Stimulated activated naive CD4-positive, alpha-beta T cell treated with Interleukin-2 at 50 U/mL for 16 hours (primary cell): ENCODE results near the gene RTF2.
"Not testable (repeated sequence)": the region's sequence is repeated elsewhere in the genome, so short reads cannot be mapped to it uniquely, and the experiment has no call there.

Experiments used
- DNase-seq: peaks from one replicate; lab custom pipeline; 2025; lab: John Stamatoyannopoulos, UW

The RTF2 gene

GRCh38 chr20:56551571-56551970, 83.1 kb downstream of the RTF2 start:
- DNase-seq = no peak

GRCh38 chr20:56552911-56553629, 84.6 kb downstream of the RTF2 start:
- DNase-seq = no peak

- DNase-seq = no peak
Observed at GRCh38 chr20:56554869-56555268, 86.4 kb downstream of the RTF2 start.

- no peak for DNase-seq
Observed at GRCh38 chr20:56558968-56559367, 90.5 kb downstream of the RTF2 start.

- not testable (repeated sequence) for DNase-seq
Observed at GRCh38 chr20:56564526-56564925, 96.1 kb downstream of the RTF2 start.

GRCh38 chr20:56565511-56565910, 97.1 kb downstream of the RTF2 start:
- DNase-seq = no peak

GRCh38 chr20:56566621-56567020, 98.2 kb downstream of the RTF2 start:
- no peak for DNase-seq
